ENCODE measurements around the gene GPX8.

Gene GPX8

DNA sequence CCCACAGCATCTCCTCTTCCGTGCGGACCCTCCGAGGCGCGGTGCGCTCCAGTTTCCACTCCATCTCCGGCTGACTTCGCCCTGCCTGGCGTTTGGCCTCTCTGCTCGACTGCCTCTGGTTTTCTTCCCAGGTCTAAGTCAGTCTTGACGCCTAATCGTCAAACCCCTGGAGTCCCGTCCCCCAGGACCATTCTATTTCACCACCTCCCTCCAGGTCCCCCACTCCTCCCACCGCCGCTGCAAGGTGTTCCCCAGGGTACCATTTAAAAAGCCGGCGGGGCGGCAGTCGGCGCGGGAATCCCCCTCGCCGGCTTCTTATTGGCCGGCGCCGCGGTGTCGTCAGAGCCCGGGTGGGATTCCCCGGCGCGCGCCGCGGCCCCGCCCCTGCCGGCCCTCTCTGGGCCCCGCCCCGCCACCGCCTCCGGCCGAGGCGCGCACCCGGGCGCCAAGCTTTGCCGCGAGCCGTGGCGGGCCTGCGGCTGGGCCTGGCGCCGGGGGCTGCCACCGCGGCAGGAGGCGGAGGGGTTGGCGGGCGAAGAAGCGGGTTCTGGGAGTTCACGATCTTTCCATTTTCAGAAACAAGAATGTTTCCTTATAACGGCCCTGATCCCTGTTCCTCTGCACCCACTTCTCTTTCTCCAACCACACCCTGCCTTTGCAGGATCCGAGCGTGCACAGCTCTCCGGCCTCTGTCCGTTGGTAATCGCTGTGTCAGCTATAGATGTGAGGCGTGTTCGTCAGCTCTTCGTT, 13.1 kb downstream of the GPX8 start, which contains the start of gene CDC20B:
TSS of gene CDC20B (minus strand) at position 241 of the 750 bp plus-strand sequence. CDS start at position 64, 177 bp downstream.
- DNase-seq = peak; percentile 53

DNA sequence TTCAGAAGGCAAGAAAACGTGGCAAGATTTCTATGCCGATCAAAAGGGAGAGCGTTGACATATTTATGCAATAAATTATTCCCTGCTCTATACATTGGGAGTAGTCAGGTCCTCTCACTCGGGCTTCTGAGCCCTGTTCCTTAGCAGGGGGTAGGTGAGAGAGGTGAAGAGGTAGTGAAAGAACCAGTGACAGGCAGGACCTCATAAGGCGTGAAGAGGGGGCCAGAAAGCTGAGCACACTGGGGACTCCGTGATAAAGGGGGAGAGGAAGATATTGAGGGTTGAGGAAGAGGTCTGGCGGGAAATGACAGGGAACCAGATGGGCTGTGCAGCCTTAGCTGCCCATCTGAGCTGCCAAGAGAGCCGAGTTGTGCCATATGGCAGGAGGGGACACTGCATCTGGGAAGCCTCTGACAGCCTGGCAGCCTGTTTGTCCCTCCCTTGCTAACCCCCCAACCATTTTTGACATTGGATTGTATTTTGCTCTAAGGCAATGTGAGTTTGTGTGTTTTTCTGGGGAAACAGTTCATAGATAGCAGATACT, 13.8 kb downstream of the GPX8 start:
- DNase-seq = no peak

DNA sequence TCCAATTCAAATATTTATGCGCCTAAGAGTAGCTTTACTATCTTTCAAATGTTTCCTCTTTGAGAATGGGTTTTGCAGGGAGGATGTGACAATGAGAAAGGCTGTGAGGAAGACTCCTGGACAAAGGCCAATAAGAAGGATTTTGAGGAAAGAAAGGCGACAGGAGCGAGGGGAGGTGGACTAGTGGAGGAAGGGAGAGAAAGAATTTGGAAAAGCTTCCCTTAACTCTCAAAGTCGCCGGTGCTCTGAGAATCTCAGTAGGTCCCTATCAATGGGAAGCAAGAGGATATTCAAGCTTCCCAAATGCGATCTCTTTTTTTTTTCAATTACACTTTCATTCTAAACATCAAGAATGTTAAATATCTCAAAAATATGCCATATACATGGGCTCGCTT, 15.8 kb downstream of the GPX8 start:
- DNase-seq = no peak

DNA sequence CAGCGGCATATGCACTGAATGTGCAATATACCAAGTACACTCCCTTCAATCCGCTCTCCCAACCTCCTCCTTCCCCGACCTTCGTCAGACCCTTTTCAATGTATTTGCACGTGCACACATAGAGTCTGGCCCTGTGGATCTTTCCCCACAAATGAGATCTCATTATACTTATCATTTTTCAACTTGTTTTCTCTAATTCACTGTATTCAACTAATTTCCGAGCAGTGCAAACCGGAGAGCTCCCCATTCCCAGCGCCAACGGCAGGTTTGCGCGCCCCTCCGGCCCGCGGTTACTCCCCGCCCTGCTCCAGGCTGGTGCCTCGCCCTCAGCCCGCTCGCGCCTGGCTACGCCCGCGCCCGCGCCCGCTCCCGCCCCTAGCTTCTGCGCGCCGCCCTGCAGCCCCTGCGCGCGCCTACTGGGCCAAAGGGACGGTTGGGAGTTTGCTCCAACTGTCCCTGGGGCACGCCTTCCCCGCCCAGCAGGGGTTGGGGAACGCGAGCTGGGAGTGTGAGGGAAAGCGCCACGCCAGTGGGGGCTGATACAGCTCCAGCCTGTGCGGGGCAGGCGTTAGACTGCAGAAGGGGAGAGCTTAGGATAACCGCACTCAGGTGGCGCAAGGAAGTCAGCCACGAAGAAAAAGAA, 16.3 kb downstream of the GPX8 start:
- DNase-seq = no peak

DNA sequence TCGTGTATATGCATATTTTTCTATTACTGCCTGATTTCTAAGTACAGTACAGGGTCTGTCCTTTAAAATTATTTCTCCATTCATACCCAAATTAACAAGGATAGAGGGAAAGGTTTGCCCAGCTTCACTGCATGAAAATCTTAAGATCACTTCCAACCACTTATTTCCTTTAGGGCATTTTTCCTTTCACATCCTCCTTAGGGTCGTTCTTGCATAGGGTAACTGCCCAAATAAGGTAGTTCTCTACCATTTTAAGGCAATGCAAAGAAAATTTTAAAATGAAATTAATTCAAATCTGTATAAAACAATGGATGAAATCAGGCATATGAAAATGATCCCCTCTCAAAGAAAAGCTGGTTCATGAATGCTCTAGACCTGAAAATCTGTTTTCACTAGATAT, 17.1 kb downstream of the GPX8 start:
- peak; percentile 41 for DNase-seq

DNA sequence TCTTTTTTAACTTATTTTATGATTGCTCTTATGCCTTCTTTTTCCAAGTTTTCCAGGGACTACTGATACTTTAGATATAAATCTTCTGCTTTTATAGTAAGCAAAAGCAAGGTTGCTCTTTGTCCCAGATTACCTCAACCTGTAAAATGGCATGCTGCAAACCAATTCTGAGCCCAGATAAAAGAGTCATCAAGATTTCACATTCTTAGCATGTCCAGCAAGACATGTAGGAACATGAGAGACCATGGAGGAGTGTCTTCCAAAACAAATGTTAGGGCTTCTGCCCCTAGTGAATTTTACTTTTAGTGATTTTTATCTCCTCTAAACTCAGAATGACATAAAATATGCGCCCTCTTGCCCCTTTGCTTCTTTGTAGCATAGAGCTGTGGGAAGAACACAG, 20.0 kb downstream of the GPX8 start:
- DNase-seq = no peak

DNA sequence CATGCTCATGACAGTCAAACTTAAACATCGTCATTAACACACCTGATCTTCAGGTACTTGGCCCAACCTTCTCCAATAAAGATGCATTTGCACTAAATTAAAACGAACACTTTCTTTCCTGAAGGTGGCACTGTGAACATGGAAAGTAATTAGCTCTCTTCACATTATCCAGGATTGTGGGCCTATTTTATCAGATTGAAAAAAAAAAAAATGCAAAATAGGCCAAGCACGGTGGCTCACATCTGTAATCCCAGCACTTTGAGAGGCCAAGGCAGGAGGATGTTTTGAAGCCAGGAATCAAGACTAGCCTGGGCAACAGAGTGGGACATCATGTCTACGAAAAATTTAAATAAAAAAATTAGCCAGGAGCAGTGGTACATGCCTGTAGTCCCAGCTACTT, 27.4 kb downstream of the GPX8 start:
- DNase-seq = no peak

DNA sequence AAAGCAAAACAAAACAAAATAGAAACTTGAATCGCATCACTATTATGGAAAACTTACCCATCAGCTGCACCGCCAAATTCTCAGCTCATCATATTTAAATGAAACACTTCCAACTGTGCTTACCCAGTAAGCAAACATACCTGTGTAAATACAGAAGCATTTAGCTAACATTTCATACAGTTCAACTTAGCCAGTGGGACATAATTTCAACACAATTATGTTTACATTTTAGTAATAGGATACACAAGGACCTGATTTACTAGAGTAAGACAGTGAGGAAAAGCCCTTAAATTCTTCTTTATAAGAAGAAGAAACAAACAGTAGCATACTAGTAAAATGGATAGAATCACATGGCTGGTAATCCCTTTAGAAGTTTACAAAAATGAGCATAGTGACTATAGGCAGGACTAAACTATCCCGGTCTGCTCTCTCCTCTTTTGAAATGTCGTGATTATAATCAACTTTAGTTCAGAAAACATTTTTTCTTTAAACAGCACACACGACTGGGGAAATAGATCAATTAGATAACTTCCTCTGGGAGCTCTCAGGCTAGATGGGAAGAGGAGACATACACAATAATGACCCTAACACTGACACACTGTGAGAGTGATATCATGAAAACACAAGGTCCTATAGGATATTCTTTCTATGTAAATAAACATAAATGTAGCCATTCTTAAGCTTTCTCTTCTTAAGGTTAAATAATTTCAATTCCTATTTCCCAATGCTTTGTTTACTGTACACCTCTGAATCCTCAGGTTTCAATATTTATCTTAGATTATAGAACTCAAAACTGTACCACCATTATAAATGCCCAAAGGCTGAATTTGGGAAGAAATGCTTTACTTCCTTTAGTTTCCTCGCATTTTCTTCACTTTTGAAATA, 28.9 kb downstream of the GPX8 start:
- DNase-seq = no peak

DNA sequence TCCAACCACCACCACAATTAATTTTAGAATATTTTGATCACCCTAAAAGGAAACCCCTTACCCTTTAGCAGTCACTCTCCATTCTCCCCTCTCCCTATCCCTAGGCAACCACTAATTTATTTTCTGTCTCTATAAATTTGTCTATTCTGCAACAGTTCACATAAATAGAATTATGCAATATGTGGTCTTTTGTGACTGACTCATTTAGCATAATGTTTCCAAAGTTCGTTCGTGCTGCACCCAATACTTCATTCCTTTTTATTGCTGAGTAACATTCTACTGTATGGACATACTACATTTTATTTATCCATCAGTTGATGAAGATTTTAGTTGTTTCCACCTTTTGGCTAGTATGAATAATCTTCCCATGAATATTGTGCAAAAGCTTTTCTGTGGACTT, 31.2 kb downstream of the GPX8 start:
- peak; percentile 8 for DNase-seq

DNA sequence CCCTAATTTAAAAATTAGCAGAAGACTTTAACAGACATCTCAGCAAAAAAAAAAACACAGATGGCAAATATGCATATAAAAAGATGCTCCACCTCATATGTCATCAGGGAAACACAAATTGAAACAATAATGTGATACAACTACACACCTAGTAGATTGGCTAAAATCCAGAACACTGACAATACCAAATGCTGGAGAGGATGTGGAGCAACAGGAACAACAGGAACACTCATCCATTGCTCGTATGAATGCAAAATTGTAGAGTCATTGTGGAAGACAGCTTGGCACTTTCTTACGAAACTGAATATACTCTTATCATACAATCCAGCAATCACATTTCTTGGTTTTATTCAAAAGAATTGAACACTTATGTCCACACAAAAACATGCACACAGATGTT, 45.0 kb downstream of the GPX8 start:
- DNase-seq = no peak

DNA sequence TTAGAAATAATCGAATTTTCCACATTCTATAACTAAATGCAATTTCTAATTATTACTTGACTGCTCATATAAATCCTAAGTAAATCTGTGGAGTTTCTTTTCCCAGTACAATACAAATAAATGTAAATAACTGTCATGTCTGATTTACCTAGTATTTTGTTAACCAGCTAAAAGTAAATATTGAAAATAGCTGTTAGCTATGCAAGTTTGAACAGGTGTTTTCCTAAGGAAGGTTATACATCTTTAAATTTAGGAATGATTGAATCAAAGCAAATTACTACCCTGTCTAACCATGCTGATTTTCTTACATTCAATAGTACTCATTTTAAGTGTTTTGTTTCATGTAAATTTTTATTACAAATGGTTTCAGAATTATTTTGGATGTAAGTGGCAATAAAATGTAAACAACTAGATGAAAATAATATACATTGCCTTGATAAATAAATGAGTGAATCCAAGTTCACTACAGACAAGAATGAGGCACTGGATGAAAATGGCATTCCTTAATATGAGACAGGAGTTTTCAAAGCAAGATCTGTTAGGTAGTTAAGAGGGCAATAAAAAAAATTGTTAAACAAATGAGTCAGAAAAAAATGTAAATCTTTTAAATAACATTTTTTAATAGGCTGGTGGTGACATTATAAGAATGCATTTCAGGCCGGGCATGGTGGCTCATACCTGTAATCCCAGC, 51.4 kb downstream of the GPX8 start:
- no peak for DNase-seq
